GM21526 (cell line): Measurements from ENCODE around the gene PCDHGA7.
"Not testable (repeated sequence)": the region's sequence is repeated elsewhere in the genome, so short reads cannot be mapped to it uniquely, and the experiment has no call there.

Experiments used
- ATAC-seq: cut with Tn5 transposase; IDR thresholded peaks from one replicate; pipeline ENCODE4 v1.9.1; 2021; ENCODE audit warnings: moderate library complexity; ENCODE audit not compliant: unreplicated experiment, low FRiP score

The PCDHGA7 gene

DNA sequence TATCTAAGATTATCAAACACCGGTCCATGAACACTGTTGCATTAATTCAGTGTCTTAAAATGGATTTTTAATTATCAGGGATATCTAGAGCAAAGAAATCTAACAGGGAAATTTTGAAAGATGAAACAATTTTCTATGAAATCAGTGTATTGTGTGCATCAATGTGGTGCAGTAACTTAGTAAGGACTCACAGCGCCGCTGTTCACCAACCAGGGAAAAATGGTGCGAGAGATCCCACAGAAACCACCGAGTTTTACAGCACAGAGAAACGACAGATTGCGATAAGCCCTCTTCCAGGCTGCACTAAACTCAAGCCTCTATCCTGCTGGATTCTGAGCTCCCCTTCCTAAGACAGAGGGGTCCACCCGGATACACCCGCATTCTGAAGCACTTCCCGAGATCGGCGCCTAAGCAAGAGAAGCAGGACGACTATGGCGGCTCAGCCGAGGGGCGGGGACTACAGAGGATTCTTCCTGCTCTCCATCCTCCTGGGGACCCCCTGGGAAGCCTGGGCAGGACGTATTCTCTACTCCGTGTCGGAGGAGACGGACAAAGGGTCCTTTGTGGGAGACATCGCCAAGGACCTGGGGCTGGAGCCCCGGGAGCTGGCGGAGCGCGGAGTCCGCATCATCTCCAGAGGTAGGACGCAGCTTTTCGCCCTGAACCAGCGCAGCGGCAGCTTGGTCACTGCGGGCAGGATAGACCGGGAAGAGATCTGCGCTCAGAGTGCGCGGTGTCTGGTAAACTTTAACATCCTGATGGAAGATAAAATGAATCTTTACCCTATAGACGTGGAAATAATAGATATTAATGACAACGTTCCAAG lies at the start of gene PCDHGA7:
Gene PCDHGA7 (plus strand): TSS at position 274 of the 826 bp plus-strand sequence. CDS start 158 bp downstream, at position 432.
- ATAC-seq, result no peak

GRCh38 chr5:141338538-141339306 lies 43.8 kb upstream of the PCDHGA7 start, which contains the start of gene PCDHGA2:
Gene PCDHGA2 (plus strand): TSS chr5:141338760.
- no peak for ATAC-seq

DNA sequence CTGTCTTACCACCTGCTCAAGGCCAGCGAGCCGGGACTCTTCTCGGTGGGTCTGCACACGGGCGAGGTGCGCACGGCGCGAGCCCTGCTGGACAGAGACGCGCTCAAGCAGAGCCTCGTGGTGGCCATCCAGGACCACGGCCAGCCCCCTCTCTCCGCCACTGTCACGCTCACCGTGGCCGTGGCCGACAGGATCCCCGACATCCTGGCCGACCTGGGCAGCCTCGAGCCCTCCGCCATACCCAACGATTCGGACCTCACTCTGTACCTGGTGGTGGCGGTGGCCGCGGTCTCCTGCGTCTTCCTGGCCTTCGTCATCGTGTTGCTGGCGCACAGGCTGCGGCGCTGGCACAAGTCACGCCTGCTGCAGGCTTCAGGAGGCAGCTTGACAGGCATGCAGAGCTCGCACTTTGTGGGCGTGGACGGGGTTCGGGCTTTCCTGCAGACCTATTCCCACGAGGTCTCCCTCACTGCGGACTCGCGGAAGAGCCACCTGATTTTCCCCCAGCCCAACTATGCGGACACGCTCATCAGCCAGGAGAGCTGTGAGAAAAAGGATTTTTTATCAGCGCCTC lies 41.7 kb upstream of the PCDHGA7 start:
- ATAC-seq, result not testable (repeated sequence)

DNA sequence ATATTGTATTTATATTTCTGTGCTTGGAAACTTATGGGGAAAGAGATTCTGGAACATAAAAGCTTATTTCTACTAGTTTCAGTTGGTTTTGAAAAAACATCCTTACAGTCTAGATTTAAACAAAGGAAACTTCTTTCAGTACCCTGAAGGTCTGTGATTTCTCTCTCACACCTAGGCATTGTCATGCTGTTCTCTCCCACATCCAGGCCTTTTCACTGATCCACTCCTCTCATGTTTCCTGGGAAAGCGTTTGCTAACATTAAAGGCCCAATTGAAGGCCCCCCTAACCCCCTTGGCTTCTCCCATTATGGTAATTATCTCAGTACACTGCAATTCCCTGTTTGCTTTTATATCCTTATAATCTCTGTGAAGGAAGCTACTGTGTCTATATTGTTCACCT lies 39.8 kb upstream of the PCDHGA7 start:
- no peak for ATAC-seq

- no peak for ATAC-seq
Measured at GRCh38 chr5:141343242-141343952, 39.1 kb upstream of the PCDHGA7 start, which contains the start of gene PCDHGA3. Gene PCDHGA3 (plus strand): TSS chr5:141343829. CDS start chr5:141344034, 205 bp downstream.

DNA sequence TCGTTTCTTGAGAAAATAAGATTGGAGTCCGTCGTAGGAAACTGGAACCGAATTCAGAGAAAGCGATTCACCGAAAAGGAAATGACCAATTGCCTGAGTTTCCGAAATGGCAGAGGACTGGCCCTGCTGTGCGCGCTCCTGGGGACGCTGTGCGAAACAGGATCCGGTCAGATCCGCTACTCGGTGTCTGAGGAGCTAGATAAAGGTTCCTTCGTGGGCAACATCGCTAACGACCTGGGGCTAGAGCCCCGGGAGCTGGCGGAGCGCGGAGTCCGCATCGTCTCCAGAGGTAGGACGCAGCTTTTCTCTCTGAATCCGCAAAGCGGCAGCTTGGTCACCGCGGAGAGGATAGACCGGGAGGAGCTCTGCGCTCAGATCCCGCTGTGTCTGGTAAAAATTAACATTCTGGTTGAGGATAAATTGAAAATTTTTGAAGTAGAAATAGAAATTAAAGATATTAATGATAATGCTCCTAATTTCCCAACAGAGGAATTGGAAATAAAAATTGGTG lies 38.5 kb upstream of the PCDHGA7 start:
- no peak for ATAC-seq

DNA sequence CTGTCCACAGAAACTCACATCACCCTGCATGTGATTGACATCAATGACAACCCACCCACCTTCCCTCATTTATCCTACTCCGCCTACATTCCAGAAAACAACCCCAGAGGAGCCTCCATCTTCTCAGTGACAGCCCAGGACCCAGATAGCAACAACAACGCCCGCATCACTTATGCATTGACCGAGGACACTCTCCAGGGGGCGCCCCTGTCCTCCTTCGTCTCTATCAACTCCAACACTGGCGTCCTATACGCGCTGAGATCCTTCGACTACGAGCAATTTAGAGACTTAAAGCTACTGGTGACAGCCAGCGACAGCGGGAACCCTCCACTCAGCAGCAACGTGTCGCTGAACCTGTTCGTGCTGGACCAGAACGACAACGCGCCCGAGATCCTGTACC lies 37.2 kb upstream of the PCDHGA7 start:
- no peak for ATAC-seq

DNA sequence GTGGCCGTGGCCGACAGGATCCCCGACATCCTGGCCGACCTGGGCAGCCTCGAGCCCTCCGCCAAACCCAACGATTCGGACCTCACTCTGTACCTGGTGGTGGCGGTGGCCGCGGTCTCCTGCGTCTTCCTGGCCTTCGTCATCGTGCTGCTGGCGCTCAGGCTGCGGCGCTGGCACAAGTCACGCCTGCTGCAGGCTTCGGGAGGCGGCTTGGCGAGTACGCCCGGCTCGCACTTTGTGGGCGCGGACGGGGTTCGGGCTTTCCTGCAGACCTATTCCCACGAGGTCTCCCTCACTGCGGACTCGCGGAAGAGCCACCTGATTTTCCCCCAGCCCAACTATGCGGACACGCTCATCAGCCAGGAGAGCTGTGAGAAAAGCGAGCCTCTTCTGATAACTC lies 36.5 kb upstream of the PCDHGA7 start:
- ATAC-seq, result not testable (repeated sequence)

- no peak for ATAC-seq
Measured at GRCh38 chr5:141349917-141350619, 32.5 kb upstream of the PCDHGA7 start, which contains the start of gene PCDHGB1. Gene PCDHGB1 (plus strand): TSS chr5:141350099. CDS start chr5:141350261, 162 bp downstream.

GRCh38 chr5:141351591-141351990 lies 31.0 kb upstream of the PCDHGA7 start:
- no peak for ATAC-seq

GRCh38 chr5:141354900-141355469 lies 27.6 kb upstream of the PCDHGA7 start, which contains the start of gene PCDHGA4:
Gene PCDHGA4 (plus strand): TSS chr5:141355021. CDS start chr5:141355108, 87 bp downstream.
- no peak for ATAC-seq

GRCh38 chr5:141355641-141356040 lies 26.9 kb upstream of the PCDHGA7 start:
- no peak for ATAC-seq

- no peak for ATAC-seq
Measured at GRCh38 chr5:141356133-141356532, 26.4 kb upstream of the PCDHGA7 start.

GRCh38 chr5:141356950-141357349 lies 25.6 kb upstream of the PCDHGA7 start:
- no peak for ATAC-seq

- no peak for ATAC-seq
Measured at GRCh38 chr5:141359790-141360426, 22.6 kb upstream of the PCDHGA7 start, which contains the start of gene PCDHGB2. Gene PCDHGB2 (plus strand): TSS chr5:141359994. CDS start chr5:141360136, 142 bp downstream.

- no peak for ATAC-seq
Measured at GRCh38 chr5:141360685-141361084, 21.9 kb upstream of the PCDHGA7 start.

GRCh38 chr5:141362719-141363118 lies 19.8 kb upstream of the PCDHGA7 start:
- ATAC-seq, result no peak

DNA sequence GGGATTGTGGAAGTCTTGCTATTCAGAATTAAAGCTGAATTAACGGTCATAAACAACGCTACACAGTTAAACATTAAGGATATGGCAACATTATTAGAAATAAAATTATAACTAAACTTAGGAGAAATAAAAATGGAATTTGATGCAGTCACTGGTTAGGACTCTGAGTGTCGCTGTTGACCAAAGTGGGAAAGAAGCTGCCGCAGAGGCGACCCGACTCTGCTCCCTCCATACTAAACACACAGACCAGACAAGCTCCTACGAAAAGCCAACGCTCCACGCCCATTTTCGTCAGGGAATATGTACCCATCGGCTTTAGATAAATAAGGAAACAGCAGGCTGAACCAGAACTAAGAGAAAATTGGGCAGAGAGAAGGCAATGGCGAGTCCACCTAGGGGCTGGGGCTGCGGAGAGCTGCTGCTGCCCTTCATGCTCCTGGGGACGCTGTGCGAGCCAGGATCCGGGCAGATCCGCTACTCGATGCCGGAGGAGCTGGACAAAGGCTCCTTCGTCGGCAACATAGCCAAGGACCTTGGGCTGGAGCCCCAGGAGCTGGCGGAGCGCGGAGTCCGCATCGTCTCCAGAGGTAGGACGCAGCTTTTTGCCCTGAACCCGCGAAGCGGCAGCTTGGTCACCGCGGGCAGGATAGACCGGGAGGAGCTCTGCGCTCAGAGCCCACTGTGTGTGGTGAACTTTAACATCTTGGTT lies 18.4 kb upstream of the PCDHGA7 start, which contains the start of gene PCDHGA5:
Gene PCDHGA5 (plus strand): TSS at position 211 of the 709 bp plus-strand sequence. CDS start 169 bp downstream, at position 380.
- ATAC-seq, result no peak
